ENCODE results near the gene ALDH4A1.

Gene ALDH4A1

GRCh38 chr1:18927082-18927653, 24.8 kb upstream of the ALDH4A1 start:
- Histone ChIP-seq H3K4me3 (ENCODE audit: low read length) (peak overlapping the region; percentile 45), H3K4me1 (ENCODE audit: control insufficient read depth, insufficient read depth, low read length) (peaks cover 60% of the 10 kb centered on the region), H3K36me3 (ENCODE audit: control insufficient read depth, insufficient read depth, low read length, severe bottlenecking) (no peaks in the 10 kb centered on the region), H3K9ac (ENCODE audit: low read length) (peak overlapping the region; percentile 72), H3K27me3 (replicated peaks; ENCODE audit: control insufficient read depth, insufficient read depth, low read length) (no peaks in the 10 kb centered on the region), H3K9me3 (ENCODE audit: control insufficient read depth, low read length) (no peaks in the 10 kb centered on the region)
- no peak for DNase-seq (ENCODE audit: low read depth)

DNA sequence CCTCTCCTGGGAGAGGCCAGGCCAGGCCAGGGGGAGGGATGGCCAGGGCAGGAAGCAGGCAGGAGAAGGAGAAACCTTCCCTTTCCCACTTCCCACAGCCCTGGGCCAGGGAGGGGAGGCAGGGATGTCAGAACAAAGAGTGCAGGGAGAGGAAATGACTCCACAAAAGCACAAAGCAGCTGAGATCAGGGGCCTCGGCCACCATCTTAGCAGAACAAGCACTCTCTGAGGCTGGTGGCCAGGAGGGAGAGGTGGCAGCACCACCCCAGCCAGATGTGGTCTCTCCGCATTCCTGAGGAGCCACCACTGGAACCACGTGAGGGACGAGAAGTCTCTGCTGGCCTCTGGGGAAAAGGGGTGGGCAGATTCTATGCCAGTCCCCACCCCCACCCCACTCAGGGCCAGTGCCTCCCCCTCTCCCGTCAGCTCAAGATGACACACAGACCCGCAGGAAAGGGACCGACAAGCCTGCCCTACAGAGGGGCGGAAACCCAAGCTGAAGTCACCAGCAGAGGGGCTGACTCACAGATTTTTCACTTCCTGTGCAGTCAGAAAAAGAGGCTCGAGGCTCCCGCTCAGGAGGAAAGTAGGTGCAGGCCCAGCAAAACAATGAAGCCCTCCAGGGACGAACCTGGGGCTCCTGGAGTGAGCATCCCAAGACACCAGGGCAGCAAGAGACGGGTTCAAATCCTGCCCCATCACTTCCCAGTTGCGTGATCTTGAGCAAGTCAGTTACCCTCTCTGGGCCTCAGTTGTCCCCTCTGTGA, 24.1 kb upstream of the ALDH4A1 start:
- H3K9me3 ChIP-seq (ENCODE audit: control insufficient read depth, low read length) = no peaks in the 10 kb centered on the region
- no peaks in the 10 kb centered on the region for H3K36me3 ChIP-seq (ENCODE audit: control insufficient read depth, insufficient read depth, low read length, severe bottlenecking)
- DNase-seq (ENCODE audit: low read depth) = peak; percentile 86
- H3K4me3 ChIP-seq (ENCODE audit: low read length) = peak overlapping the region; percentile 45
- no peaks in the 10 kb centered on the region for H3K27me3 ChIP-seq (replicated peaks; ENCODE audit: control insufficient read depth, insufficient read depth, low read length)
- H3K4me1 ChIP-seq (ENCODE audit: control insufficient read depth, insufficient read depth, low read length) = peaks cover 66% of the 10 kb centered on the region
- H3K9ac ChIP-seq (ENCODE audit: low read length) = peak overlapping the region; percentile 72

DNA sequence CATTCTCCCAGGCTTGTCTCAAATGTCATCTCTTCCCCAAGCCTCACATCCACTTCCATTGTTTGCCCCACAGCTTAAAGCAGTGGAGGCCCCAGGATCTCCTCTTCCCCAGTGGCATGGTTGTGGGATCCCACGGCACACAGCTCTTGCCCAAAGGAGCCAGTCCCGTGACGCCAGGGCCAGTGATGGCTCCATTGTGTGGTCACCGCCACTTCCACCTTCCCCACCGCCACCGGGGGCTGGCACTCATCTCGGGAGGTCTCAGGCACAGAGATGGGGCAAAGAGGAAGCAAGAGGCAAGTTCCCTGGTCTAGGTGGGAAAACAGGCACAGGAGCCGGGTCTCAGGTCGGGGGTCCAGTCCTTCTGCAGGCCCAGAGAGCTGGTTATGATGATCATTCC, 22.9 kb upstream of the ALDH4A1 start:
- DNase-seq (ENCODE audit: low read depth) = no peak
- peaks cover 66% of the 10 kb centered on the region for H3K4me1 ChIP-seq (ENCODE audit: control insufficient read depth, insufficient read depth, low read length)

DNA sequence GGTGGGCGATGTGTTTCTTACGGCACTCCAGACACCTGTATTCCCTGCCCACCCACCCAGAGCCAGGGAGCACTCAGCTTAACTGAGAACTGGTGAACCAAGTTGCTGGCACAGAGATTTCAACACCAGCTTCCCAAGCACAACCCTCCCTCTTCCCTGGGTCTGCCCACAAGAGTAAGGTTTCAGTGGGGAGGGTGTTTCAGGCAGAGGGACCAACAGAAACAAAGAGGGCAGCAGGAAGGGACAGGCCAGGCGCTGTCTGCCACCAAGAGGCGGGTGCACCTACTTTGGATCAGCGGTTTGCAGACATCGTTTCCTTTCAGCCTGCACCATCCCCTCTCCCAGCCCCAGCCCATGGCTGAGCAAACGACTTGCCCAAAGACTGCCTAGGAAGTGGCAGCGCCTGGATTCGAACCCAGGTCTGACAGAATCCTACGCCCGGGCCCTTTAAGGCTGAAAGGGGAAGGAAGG, 21.9 kb upstream of the ALDH4A1 start:
- peaks cover 56% of the 10 kb centered on the region for H3K4me1 ChIP-seq (ENCODE audit: control insufficient read depth, insufficient read depth, low read length)
- no peaks in the 10 kb centered on the region for H3K36me3 ChIP-seq (ENCODE audit: control insufficient read depth, insufficient read depth, low read length, severe bottlenecking)
- DNase-seq (ENCODE audit: low read depth) = peak; percentile 73
- H3K4me3 ChIP-seq (ENCODE audit: low read length) = no peak overlapping the region
- H3K9ac ChIP-seq (ENCODE audit: low read length) = no peak overlapping the region
- no peaks in the 10 kb centered on the region for H3K9me3 ChIP-seq (ENCODE audit: control insufficient read depth, low read length)
- no peaks in the 10 kb centered on the region for H3K27me3 ChIP-seq (replicated peaks; ENCODE audit: control insufficient read depth, insufficient read depth, low read length)

More for the DNA sequence above, 22.9 kb upstream of the ALDH4A1 start:
- no peaks in the 10 kb centered on the region for H3K27me3 ChIP-seq (replicated peaks; ENCODE audit: control insufficient read depth, insufficient read depth, low read length)
- no peaks in the 10 kb centered on the region for H3K9me3 ChIP-seq (ENCODE audit: control insufficient read depth, low read length)
- no peak overlapping the region for H3K9ac ChIP-seq (ENCODE audit: low read length)
- no peak overlapping the region for H3K4me3 ChIP-seq (ENCODE audit: low read length)
- no peaks in the 10 kb centered on the region for H3K36me3 ChIP-seq (ENCODE audit: control insufficient read depth, insufficient read depth, low read length, severe bottlenecking)

DNA sequence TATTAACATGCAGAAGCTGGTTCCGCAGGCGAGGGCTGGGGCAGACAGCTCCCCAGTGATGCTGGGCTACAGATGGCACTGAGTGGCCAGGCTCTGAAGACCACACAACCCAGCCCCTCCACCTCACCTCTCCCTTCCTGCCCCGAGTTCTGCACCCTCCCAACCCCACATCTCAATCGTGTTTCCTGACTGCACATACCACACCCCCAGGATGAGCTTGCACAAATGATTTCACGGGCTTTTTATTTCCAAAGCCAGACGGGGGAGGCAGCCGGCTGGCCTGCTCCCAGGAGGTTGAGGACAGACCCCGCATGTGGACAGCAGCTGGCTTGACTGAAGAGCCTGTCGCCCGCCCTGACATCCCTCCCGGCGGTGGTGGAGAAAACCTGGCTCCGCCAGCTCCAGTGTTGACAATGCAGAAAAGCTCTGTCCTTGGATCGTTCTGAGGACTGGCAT, 21.4 kb upstream of the ALDH4A1 start:
- Histone ChIP-seq H3K4me1 (ENCODE audit: control insufficient read depth, insufficient read depth, low read length) (peaks cover 52% of the 10 kb centered on the region), H3K27me3 (replicated peaks; ENCODE audit: control insufficient read depth, insufficient read depth, low read length) (no peaks in the 10 kb centered on the region), H3K9ac (ENCODE audit: low read length) (no peak overlapping the region), H3K36me3 (ENCODE audit: control insufficient read depth, insufficient read depth, low read length, severe bottlenecking) (no peaks in the 10 kb centered on the region), H3K9me3 (ENCODE audit: control insufficient read depth, low read length) (no peaks in the 10 kb centered on the region), H3K4me3 (ENCODE audit: low read length) (no peak overlapping the region)
- DNase-seq (ENCODE audit: low read depth) = peak; percentile 25

DNA sequence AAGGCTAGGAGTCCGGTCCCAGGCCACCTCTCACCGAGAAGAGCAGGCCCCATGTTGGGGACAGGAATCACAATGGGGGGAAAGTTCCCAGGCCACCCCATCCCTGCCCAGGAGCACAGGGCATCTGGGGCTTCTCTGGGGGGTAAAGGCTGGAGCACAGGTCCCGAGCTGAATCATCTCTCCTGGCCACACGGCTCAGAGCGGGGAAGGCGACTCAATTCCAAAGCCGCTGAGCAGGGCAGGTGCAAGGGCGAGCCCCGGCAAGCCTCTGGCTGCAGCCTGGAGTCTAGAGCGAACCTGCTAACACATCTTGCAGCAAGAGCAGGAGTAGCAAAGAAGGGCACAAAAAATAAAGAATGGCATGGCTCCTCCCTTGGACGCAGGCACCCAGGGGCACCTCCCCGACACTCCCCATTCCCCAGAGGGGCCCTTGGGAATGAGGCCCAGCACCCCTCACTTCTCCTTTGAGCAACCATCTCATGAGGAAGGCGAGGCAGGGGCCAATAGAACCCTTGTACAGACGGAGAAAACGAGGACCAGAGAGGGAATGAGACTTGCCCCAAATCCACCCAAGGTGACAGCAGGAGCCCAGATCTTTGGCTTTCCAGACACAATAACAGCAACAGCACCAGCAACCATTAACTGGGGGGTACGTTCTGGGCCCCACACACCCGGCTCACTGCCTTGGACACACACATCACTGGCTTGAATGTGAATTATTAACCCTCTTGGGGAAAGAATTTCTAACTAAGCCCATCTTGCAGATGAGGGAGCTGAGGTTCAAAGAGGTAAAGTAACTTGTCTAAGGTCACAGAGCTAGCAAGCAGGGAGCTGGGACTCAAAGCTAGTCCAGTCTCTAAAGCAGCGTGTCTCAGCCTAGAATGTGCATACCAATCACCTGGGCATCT, 20.7 kb upstream of the ALDH4A1 start:
- Histone ChIP-seq H3K9ac (ENCODE audit: low read length) (peak overlapping the region; percentile 79), H3K36me3 (ENCODE audit: control insufficient read depth, insufficient read depth, low read length, severe bottlenecking) (no peaks in the 10 kb centered on the region), H3K4me1 (ENCODE audit: control insufficient read depth, insufficient read depth, low read length) (peaks cover 46% of the 10 kb centered on the region), H3K4me3 (ENCODE audit: low read length) (no peak overlapping the region), H3K9me3 (ENCODE audit: control insufficient read depth, low read length) (no peaks in the 10 kb centered on the region), H3K27me3 (replicated peaks; ENCODE audit: control insufficient read depth, insufficient read depth, low read length) (no peaks in the 10 kb centered on the region)
- DNase-seq (ENCODE audit: low read depth) = no peak

GRCh38 chr1:18922319-18922726, 20.0 kb upstream of the ALDH4A1 start:
- H3K27me3 ChIP-seq (replicated peaks; ENCODE audit: control insufficient read depth, insufficient read depth, low read length) = no peaks in the 10 kb centered on the region
- DNase-seq (ENCODE audit: low read depth) = peak; percentile 96
- peaks cover 42% of the 10 kb centered on the region for H3K4me1 ChIP-seq (ENCODE audit: control insufficient read depth, insufficient read depth, low read length)

DNA sequence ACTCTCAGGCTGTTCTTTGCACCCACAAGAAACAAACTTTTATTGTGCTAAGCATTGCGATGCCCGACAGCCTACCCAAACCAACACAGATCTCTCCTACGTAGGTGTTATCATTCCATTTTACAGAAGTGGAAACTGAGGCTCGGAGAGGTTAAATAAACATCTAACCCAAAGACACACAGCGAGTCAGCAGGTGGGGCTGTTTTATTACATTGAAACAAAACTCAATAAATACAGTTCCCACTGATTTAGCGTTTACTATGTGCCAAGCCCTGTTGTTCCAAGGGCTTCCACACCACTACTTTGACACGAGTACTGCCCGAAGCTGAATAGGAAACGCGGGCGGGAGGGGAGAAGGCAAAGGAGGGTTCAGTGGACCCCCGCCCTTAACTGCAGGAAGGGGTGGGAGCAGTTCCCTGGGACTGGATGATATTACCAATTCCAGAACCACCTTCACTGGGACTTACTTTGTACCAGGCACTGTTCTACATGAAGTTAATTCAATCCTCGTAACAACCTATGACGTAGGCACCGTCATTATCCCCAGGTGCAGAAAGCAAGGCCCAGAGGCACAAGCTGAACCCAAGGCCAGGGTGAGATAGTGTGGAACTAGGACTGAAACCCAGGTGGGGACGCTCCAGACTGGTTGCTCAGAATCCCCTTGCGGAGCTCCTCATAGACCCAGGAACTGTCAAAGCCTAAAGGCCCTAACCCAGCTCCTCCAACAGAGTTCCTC, 19.3 kb upstream of the ALDH4A1 start:
- peak; percentile 28 for DNase-seq (ENCODE audit: low read depth)

More at GRCh38 chr1:18922319-18922726, 20.0 kb upstream of the ALDH4A1 start:
- H3K36me3 ChIP-seq (ENCODE audit: control insufficient read depth, insufficient read depth, low read length, severe bottlenecking) = no peaks in the 10 kb centered on the region
- no peaks in the 10 kb centered on the region for H3K9me3 ChIP-seq (ENCODE audit: control insufficient read depth, low read length)
- peak overlapping the region; percentile 29 for H3K4me3 ChIP-seq (ENCODE audit: low read length)
- peak overlapping the region; percentile 79 for H3K9ac ChIP-seq (ENCODE audit: low read length)

GRCh38 chr1:18920931-18921330, 18.6 kb upstream of the ALDH4A1 start:
- H3K9ac ChIP-seq (ENCODE audit: low read length) = no peak overlapping the region
- H3K27me3 ChIP-seq (replicated peaks; ENCODE audit: control insufficient read depth, insufficient read depth, low read length) = no peaks in the 10 kb centered on the region
- no peak for DNase-seq (ENCODE audit: low read depth)
- no peaks in the 10 kb centered on the region for H3K36me3 ChIP-seq (ENCODE audit: control insufficient read depth, insufficient read depth, low read length, severe bottlenecking)
- H3K4me3 ChIP-seq (ENCODE audit: low read length) = no peak overlapping the region
- H3K4me1 ChIP-seq (ENCODE audit: control insufficient read depth, insufficient read depth, low read length) = peaks cover 29% of the 10 kb centered on the region
- H3K9me3 ChIP-seq (ENCODE audit: control insufficient read depth, low read length) = no peaks in the 10 kb centered on the region

More for the DNA sequence above, 19.3 kb upstream of the ALDH4A1 start:
- Histone ChIP-seq H3K4me3 (ENCODE audit: low read length) (peak overlapping the region; percentile 29), H3K9ac (ENCODE audit: low read length) (peak overlapping the region; percentile 79), H3K4me1 (ENCODE audit: control insufficient read depth, insufficient read depth, low read length) (peaks cover 35% of the 10 kb centered on the region), H3K36me3 (ENCODE audit: control insufficient read depth, insufficient read depth, low read length, severe bottlenecking) (no peaks in the 10 kb centered on the region), H3K9me3 (ENCODE audit: control insufficient read depth, low read length) (no peaks in the 10 kb centered on the region), H3K27me3 (replicated peaks; ENCODE audit: control insufficient read depth, insufficient read depth, low read length) (no peaks in the 10 kb centered on the region)

- H3K9me3 ChIP-seq (ENCODE audit: control insufficient read depth, low read length) = no peaks in the 10 kb centered on the region
- H3K4me1 ChIP-seq (ENCODE audit: control insufficient read depth, insufficient read depth, low read length) = peaks cover 29% of the 10 kb centered on the region
- no peak overlapping the region for H3K4me3 ChIP-seq (ENCODE audit: low read length)
- H3K9ac ChIP-seq (ENCODE audit: low read length) = no peak overlapping the region
- H3K36me3 ChIP-seq (ENCODE audit: control insufficient read depth, insufficient read depth, low read length, severe bottlenecking) = no peaks in the 10 kb centered on the region
- no peaks in the 10 kb centered on the region for H3K27me3 ChIP-seq (replicated peaks; ENCODE audit: control insufficient read depth, insufficient read depth, low read length)
- DNase-seq (ENCODE audit: low read depth) = no peak
These were observed 17.6 kb upstream of the ALDH4A1 start for GRCh38 chr1:18919956-18920355.
